Sigmoid colon (tissue), 7 donors: ENCODE data around the gene ABCB1. TPM values are rescaled to one million over a fixed set of nuclear protein-coding genes. Genes with fewer than 3 reads are reported as not detected.
"Not testable (repeated sequence)": the region's sequence is repeated elsewhere in the genome, so short reads cannot be mapped to it uniquely, and the experiment has no call there.

Experiments used
- DNase-seq: peaks from one replicate; pipeline ENCODE4 v3.0.0-alpha.2; 2019
- H3K27ac ChIP-seq, 4 donors: fragments of 200-600 bp; sonication (generic); one replicate each; pipeline ENCODE4 v1.5.1; 2016 to 2019; ENCODE audit warnings: mild to moderate bottlenecking in 1 of 4
- H3K27me3 ChIP-seq, 3 donors: fragments of 200-600 bp; sonication (generic); one replicate each; pipeline ENCODE4 v1.5.1; 2019; ENCODE audit warnings: mild to moderate bottlenecking in 1 of 3
- H3K36me3 ChIP-seq, 4 donors: fragments of 200-600 bp; sonication (generic); one replicate each; pipeline ENCODE4 v1.5.1; 2016 to 2019
- H3K4me1 ChIP-seq, 4 donors: fragments of 200-600 bp; sonication (generic); one replicate each; pipeline ENCODE4 v1.5.1; 2017 to 2019
- H3K4me3 ChIP-seq, 4 donors: fragments of 200-600 bp; sonication (generic); one replicate each; pipeline ENCODE4 v1.5.1; 2017 to 2019; ENCODE audit warnings: mild to moderate bottlenecking in 2 of 4, moderate library complexity in 1 of 4
- H3K9me3 ChIP-seq, 4 donors: fragments of 200-600 bp in 3 of 4; sonication (generic) in 3 of 4; one replicate each; pipeline versions ENCODE4 v1.5.1 to v1.6.1; 2013 to 2019
- EP300 ChIP-seq, 4 donors: sonication (generic); formaldehyde crosslinking; IDR thresholded peaks; one replicate each; pipeline ENCODE4 v1.6.1; 2017; ENCODE audit warnings: antibody characterized with exemption in 4 of 4
- POLR2A ChIP-seq, 2 donors: fragments of 450-650 bp; IDR thresholded peaks; one replicate each; pipeline ENCODE4 v1.6.1; 2016; ENCODE audit warnings: antibody characterized with exemption in 2 of 2, mild to moderate bottlenecking in 2 of 2, moderate library complexity in 2 of 2
- POLR2AphosphoS5 ChIP-seq, 4 donors: sonication (generic); formaldehyde crosslinking; IDR thresholded peaks; one replicate each; pipeline ENCODE4 v1.6.1; 2017; ENCODE audit warnings: antibody characterized with exemption in 4 of 4
- WGBS, 2 donors: extraction: QIAGEN DNeasy Blood & Tissue Kit; methylation state at CpG; one replicate each; pipeline ENCODE4 v1.1.7; 2013; 5-methylcytosine and 5-hydroxymethylcytosine counted together
- intact Hi-C: fragments of 100-400 bp; cut with DNase I; formaldehyde crosslinking; loops from one replicate; pipeline ENCODE4 v1.15.1; 2023
- polyA plus RNA-seq, 3 donors: library from polyadenylated mRNA; stranded (reverse); fragments of 200-250 nt; gene quantifications; one replicate each; pipeline ENCODE4 v1.2.3, GENCODE V29; 2013
- total RNA-seq, 4 donors: library from RNA; depleted of rRNA; stranded (reverse); fragments of >200 nt; gene quantifications; one replicate each; pipeline ENCODE4 v1.1.0, GENCODE V29; 2016
- TF ChIP-seq, protein P1 (sequence below), 4 experiments: fragments of 450-650 bp in 3 of 4; fragments of 200-600 bp in 1 of 4; IDR thresholded peaks; one replicate each; pipeline ENCODE4 v1.5.1; 2016 to 2019; ENCODE audit warnings: antibody characterized with exemption in 4 of 4, mild to moderate bottlenecking in 3 of 4, moderate library complexity in 2 of 4
- donor health status: healthy with polysubstance abuse.
- donor health status: Bipolar disorder and iron deficiency.
- donor health status: healthy.

ABCB1 gene
- total and polyA plus RNA-seq, 7 donors, result 4.6 to 17.6 (median 5.8) TPM

DNA sequence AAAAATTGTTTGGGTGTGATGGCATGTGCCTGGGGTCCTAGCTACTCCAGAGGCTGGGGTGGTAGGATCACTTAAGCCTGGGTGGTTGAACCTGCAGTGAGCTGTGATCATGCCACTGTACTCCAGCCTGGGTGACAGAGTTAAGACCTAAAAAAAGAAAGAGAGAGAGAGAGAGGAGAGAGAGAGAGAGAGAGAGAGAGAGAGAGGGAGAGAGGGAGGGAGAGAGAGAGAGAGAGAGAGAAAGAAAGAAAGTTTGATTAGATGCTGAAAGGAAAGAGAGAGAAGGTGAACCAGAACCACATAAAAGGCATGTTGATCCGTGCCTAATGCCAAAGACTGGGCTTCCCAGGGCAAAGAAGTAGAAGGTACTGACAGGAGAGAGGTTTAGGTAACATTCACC is 11.1 kb downstream of the ABCB1 start:
- H3K36me3 ChIP-seq, result no peaks in the 10 kb centered on the region
- DNase-seq, result no peak
- H3K4me1 ChIP-seq, result no peaks in the 10 kb centered on the region
- no peak overlapping the region for H3K27ac ChIP-seq
- H3K4me3 ChIP-seq, result no peak overlapping the region
- TF ChIP-seq EP300 (IDR thresholded peaks at IDR 0.05), result no peak
- no peak for TF ChIP-seq POLR2AphosphoS5 (IDR thresholded peaks at IDR 0.05)
- TF ChIP-seq, protein P1, sequence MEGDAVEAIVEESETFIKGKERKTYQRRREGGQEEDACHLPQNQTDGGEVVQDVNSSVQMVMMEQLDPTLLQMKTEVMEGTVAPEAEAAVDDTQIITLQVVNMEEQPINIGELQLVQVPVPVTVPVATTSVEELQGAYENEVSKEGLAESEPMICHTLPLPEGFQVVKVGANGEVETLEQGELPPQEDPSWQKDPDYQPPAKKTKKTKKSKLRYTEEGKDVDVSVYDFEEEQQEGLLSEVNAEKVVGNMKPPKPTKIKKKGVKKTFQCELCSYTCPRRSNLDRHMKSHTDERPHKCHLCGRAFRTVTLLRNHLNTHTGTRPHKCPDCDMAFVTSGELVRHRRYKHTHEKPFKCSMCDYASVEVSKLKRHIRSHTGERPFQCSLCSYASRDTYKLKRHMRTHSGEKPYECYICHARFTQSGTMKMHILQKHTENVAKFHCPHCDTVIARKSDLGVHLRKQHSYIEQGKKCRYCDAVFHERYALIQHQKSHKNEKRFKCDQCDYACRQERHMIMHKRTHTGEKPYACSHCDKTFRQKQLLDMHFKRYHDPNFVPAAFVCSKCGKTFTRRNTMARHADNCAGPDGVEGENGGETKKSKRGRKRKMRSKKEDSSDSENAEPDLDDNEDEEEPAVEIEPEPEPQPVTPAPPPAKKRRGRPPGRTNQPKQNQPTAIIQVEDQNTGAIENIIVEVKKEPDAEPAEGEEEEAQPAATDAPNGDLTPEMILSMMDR (IDR thresholded peaks at IDR 0.05), result no peak
- H3K9me3 ChIP-seq, result no peaks in the 10 kb centered on the region
- 76 to 90% methylated on average over 1 of the region's 1 CpG for WGBS, 2 donors
- intact Hi-C loops, result no loop called here
- H3K27me3 ChIP-seq, result no peaks in the 10 kb centered on the region

DNA sequence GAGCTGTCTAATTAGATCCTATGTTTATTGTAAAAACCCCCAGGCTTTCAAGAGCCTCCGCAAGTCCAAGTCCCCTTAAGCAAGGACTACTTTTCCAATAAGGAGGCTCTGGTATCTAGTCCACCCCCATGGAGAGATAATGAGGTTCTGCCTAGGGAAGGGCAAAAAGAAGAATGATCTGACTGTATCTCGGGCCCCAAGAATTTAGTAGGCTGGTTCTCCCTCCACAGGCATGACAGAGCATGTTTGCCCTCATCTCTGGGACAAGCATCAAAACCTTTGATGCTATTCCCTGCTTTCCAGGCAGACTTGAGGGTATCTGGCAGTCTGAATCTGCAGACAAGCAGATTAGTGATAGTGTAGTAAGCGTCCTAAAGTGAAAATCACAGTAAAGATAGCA is 19.0 kb downstream of the ABCB1 start:
- Histone ChIP-seq H3K36me3 (no peaks in the 10 kb centered on the region), H3K4me3 (no peak overlapping the region), H3K4me1 (no peaks in the 10 kb centered on the region), H3K27me3 (no peaks in the 10 kb centered on the region), H3K27ac (no peak overlapping the region), H3K9me3 (no peaks in the 10 kb centered on the region)
- DNase-seq, result no peak
- no peak for TF ChIP-seq POLR2AphosphoS5 (IDR thresholded peaks at IDR 0.05)
- TF ChIP-seq, protein P1 (IDR thresholded peaks at IDR 0.05), result no peak
- TF ChIP-seq EP300 (IDR thresholded peaks at IDR 0.05), result no peak
- no peak for TF ChIP-seq POLR2A (IDR thresholded peaks at IDR 0.05)
- intact Hi-C loops, result no loop called here
- 85 to 88% methylated on average over 3 of the region's 3 CpGs for WGBS, 2 donors

DNA sequence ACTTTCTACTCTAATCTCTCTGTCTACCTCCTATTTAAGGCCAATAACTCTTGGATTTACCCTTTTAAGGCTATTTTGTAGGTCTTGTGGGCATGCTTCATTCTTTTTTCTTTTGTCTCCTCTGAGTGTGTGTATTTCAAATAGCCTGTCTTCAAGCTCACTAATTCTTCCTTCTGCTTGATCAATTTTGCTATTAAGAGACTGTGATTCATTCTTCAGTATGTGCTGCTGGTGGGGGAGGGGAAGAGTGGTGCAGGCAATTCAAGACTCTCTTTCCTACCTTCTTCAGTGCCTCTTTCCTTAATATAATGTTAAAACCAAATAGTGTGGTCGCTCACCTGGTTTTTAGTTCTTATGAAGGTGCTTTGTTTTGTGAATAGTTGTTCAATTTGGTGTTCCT is 20.0 kb downstream of the ABCB1 start:
- H3K9me3 ChIP-seq, result no peaks in the 10 kb centered on the region
- no peak for TF ChIP-seq POLR2A (IDR thresholded peaks at IDR 0.05)
- TF ChIP-seq, protein P1 (IDR thresholded peaks at IDR 0.05), result no peak
- TF ChIP-seq EP300 (IDR thresholded peaks at IDR 0.05), result no peak
- no peak for TF ChIP-seq POLR2AphosphoS5 (IDR thresholded peaks at IDR 0.05)
- WGBS, 2 donors, result 83 to 88% methylated on average over 1 of the region's 1 CpG
- intact Hi-C loops, result no loop called here
- no peaks in the 10 kb centered on the region for H3K36me3 ChIP-seq
- H3K4me3 ChIP-seq, result no peak overlapping the region
- no peak for DNase-seq
- peaks cover 0 to 3% (median 0%) of the 10 kb centered on the region in 4 donors for H3K4me1 ChIP-seq
- H3K27me3 ChIP-seq, result no peaks in the 10 kb centered on the region
- no peak overlapping the region for H3K27ac ChIP-seq

DNA sequence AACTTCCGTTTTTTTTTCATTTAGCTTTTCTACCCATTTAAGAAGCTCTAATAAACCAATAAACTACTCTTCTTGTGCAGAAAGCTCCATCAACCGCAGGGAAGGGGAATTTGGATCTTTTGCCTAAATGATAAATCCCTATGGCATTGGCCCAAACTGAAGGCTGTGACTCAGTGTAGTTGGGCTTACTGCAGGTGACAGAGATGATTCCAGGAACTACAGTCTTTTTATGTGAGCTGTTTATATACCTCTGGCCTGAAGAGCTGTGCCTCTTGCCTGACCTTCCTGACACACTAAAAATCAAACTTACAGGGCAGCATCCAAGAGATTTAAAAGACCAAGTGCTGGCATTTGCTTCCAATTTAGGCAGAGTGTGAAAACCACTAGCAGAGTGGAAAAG is 25.2 kb downstream of the ABCB1 start:
- 33 to 62% methylated on average over 2 of the region's 2 CpGs for WGBS, 2 donors
- no peaks in the 10 kb centered on the region for H3K36me3 ChIP-seq
- H3K4me3 ChIP-seq, result no peak overlapping the region
- no peaks in the 10 kb centered on the region for H3K27me3 ChIP-seq
- TF ChIP-seq POLR2AphosphoS5 (IDR thresholded peaks at IDR 0.05) (no peak), EP300 (IDR thresholded peaks at IDR 0.05) (no peak), POLR2A (IDR thresholded peaks at IDR 0.05) (no peak)
- TF ChIP-seq, protein P1 (IDR thresholded peaks at IDR 0.05), result no peak
- H3K27ac ChIP-seq, result no peak overlapping the region
- no peaks in the 10 kb centered on the region for H3K9me3 ChIP-seq
- no peak for DNase-seq
- intact Hi-C loops, result no loop called here
- H3K4me1 ChIP-seq, result peaks cover 0 to 6% (median 0%) of the 10 kb centered on the region in 4 donors

DNA sequence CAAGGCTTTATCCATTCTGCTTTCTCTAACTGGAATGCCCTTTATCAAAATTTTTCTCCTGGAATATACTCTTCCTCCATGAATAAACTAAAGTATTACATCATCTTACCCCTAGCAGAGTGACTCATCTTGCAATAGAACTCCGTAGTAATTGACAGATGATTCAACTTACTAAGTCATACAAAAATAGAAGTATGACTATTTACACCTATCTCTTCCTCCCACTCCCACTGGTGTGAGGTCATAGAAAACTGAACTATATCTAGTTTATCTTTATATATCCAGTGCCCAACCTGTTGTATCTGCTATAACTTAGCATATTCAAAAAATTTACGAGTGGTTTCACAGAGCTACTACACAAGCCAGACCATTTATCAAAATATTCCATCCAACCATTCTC is 26.1 kb downstream of the ABCB1 start:
- Histone ChIP-seq H3K27ac (no peak overlapping the region), H3K4me3 (no peak overlapping the region), H3K9me3 (no peaks in the 10 kb centered on the region), H3K27me3 (no peaks in the 10 kb centered on the region), H3K36me3 (no peaks in the 10 kb centered on the region), H3K4me1 (peaks cover 0 to 6% (median 0%) of the 10 kb centered on the region in 4 donors)
- TF ChIP-seq, protein P1 (IDR thresholded peaks at IDR 0.05), result no peak
- TF ChIP-seq EP300 (IDR thresholded peaks at IDR 0.05) (no peak), POLR2AphosphoS5 (IDR thresholded peaks at IDR 0.05) (no peak), POLR2A (IDR thresholded peaks at IDR 0.05) (no peak)
- no peak for DNase-seq
- WGBS, 2 donors, result 11 to 30% methylated on average over 2 of the region's 2 CpGs
- intact Hi-C loops, result no loop called here

DNA sequence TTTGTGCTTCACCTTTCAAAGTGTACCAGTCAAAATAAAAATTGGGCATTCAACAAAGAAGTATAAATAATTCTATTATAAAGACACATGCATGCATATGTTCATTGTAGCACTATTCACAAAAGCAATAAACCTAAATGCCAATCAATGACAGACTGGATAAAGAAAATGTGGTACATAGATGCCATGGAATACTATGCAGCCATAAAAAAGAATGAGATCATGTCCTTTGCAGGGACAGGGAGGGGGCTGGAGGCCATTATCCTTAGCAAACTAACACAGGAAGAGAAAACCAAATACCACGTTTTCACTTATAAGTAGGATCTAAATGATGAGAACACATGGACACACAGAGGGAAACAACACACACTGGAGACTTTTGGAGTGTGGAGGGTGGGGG is 28.2 kb downstream of the ABCB1 start:
- H3K4me1 ChIP-seq, DNase-seq, H3K36me3 ChIP-seq, H3K27ac ChIP-seq, H3K9me3 ChIP-seq, intact Hi-C loops, H3K27me3 ChIP-seq, H3K4me3 ChIP-seq: not testable (repeated sequence)
- 81 to 84% methylated on average over 1 of the region's 1 CpG for WGBS, 2 donors
